ENCODE measurements around the gene ALKBH2. TPM values are rescaled to one million over a fixed set of nuclear protein-coding genes. Genes with fewer than 3 reads are reported as not detected.

Gene ALKBH2
- polyA plus RNA-seq, 1 donor from 2014 or later, result 44.0 TPM

DNA sequence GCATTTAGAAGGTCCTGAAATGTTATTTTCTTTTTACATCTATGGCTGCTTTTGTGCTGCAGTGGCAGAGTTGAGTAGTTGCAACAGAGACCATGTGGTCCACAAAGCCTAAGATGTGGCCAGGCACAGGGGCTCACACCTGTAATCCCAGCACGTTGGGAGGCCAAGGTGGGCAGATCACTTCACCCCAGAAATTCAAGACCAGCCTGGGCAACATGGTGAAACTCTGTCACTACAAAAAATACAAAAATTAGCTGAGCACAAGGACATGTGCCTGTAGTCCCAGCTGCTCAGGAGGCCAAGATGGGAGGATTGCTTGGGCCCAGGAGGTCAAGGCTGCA is 27.4 kb downstream of the ALKBH2 start:
- Histone ChIP-seq H3F3A (ENCODE audit: insufficient read depth, low read length, poor library complexity, severe bottlenecking) (no peaks in the 10 kb centered on the region), H3K9me3 (ENCODE audit: low read length) (no peaks in the 10 kb centered on the region), H4K20me1 (ENCODE audit: insufficient read depth) (no peaks in the 10 kb centered on the region), H3K9me2 (ENCODE audit: insufficient read depth, low read length) (no peaks in the 10 kb centered on the region), H3K9ac (ENCODE audit: low read length) (no peak overlapping the region), H2AFZ (ENCODE audit: low read depth, low read length) (no peak overlapping the region), H3K4me2 (ENCODE audit: low read length) (no peak overlapping the region), H3K4me3 (ENCODE audit: low read length) (no peak overlapping the region), H3K27me3 (ENCODE audit: insufficient read depth, low read depth, low read length) (no peaks in the 10 kb centered on the region), H3K36me3 (ENCODE audit: insufficient read depth, low read length) (no peaks in the 10 kb centered on the region), H3K27ac (ENCODE audit: low read length) (no peak overlapping the region), H3K79me2 (replicated peaks; ENCODE audit: insufficient read depth, low read length) (no peaks in the 10 kb centered on the region)
- TF ChIP-seq CTCF (IDR thresholded peaks at IDR 0.05; ENCODE audit: poor library complexity, severe bottlenecking) (no peak), POLR2AphosphoS5 (IDR thresholded peaks at IDR 0.05) (no peak), REST (IDR thresholded peaks at IDR 0.05; ENCODE audit: borderline replicate concordance) (no peak)

GRCh38 chr12:109065154-109065852 is 28.0 kb downstream of the ALKBH2 start:
- H3K9ac ChIP-seq (ENCODE audit: low read length), result no peak overlapping the region
- H3K9me2 ChIP-seq (ENCODE audit: insufficient read depth, low read length), result no peaks in the 10 kb centered on the region
- H3F3A ChIP-seq (ENCODE audit: insufficient read depth, low read length, poor library complexity, severe bottlenecking), result no peaks in the 10 kb centered on the region
- TF ChIP-seq EZH2 (IDR thresholded peaks at IDR 0.05; ENCODE audit: borderline replicate concordance, insufficient read depth, low read length, poor library complexity, severe bottlenecking), result no peak
- TF ChIP-seq RAD21 (conservative IDR thresholded peaks at IDR 0.05), result no peak
- TF ChIP-seq POLR2AphosphoS5 (IDR thresholded peaks at IDR 0.05), result no peak
- TF ChIP-seq EP300 (conservative IDR thresholded peaks at IDR 0.05; ENCODE audit: poor library complexity, severe bottlenecking), result no peak
- TF ChIP-seq REST (IDR thresholded peaks at IDR 0.05; ENCODE audit: borderline replicate concordance), result no peak
- TF ChIP-seq CTCF (IDR thresholded peaks at IDR 0.05; ENCODE audit: poor library complexity, severe bottlenecking), result no peak
- no peak for TF ChIP-seq TAF1 (IDR thresholded peaks at IDR 0.05; ENCODE audit: low read depth)
- no peak for TF ChIP-seq MXI1 (conservative IDR thresholded peaks at IDR 0.05; ENCODE audit: poor library complexity, severe bottlenecking)
- no peak for TF ChIP-seq SMC3 (conservative IDR thresholded peaks at IDR 0.05; ENCODE audit: poor library complexity)
- H3K27me3 ChIP-seq (ENCODE audit: insufficient read depth, low read depth, low read length), result no peaks in the 10 kb centered on the region
- no peak overlapping the region for H2AFZ ChIP-seq (ENCODE audit: low read depth, low read length)
- H3K4me2 ChIP-seq (ENCODE audit: low read length), result no peak overlapping the region
- no peaks in the 10 kb centered on the region for H3K79me2 ChIP-seq (replicated peaks; ENCODE audit: insufficient read depth, low read length)
- no peak overlapping the region for H3K27ac ChIP-seq (ENCODE audit: low read length)
- no peaks in the 10 kb centered on the region for H3K9me3 ChIP-seq (ENCODE audit: low read length)
- no peaks in the 10 kb centered on the region for H4K20me1 ChIP-seq (ENCODE audit: insufficient read depth)
- no peaks in the 10 kb centered on the region for H3K36me3 ChIP-seq (ENCODE audit: insufficient read depth, low read length)
- H3K4me3 ChIP-seq (ENCODE audit: low read length), result no peak overlapping the region

Data from neural cell (in vitro differentiated cells).